Adrenal gland (tissue), 12 donors: ENCODE data around the gene RASA3. TPM values are rescaled to one million over a fixed set of nuclear protein-coding genes. Genes with fewer than 3 reads are reported as not detected.

Source experiments
- DNase-seq, 7 donors: peaks; one replicate each; pipeline ENCODE4 v3.0.0-alpha.2; 2019 to 2020
- H3K27ac ChIP-seq, 5 donors: fragments of 200-600 bp; sonication (generic) in 4 of 5; 1 replicate in 3 of 5; 2 replicates in 2 of 5; pipeline versions ENCODE4 v1.5.1 to v1.8.0; 2016 to 2020; ENCODE audit warnings: mild to moderate bottlenecking in 1 of 5
- H3K27me3 ChIP-seq: fragments of 200-600 bp; 2 replicates; pipeline ENCODE4 v1.8.0; 2021
- H3K36me3 ChIP-seq, 2 donors: fragments of 200-600 bp; replicated peaks in 1 of 2; 1 replicate in 1 of 2; 2 replicates in 1 of 2; pipeline versions ENCODE4 v1.5.1 to v1.8.0; 2018 to 2022
- H3K4me1 ChIP-seq, 2 donors: fragments of 200-600 bp; replicated peaks in 1 of 2; 1 replicate in 1 of 2; 2 replicates in 1 of 2; pipeline versions ENCODE4 v1.5.1 to v1.8.0; 2018 to 2021
- H3K4me3 ChIP-seq, 4 donors: fragments of 200-600 bp; sonication (generic) in 3 of 4; one replicate each; pipeline ENCODE4 v1.5.1; 2016 to 2018
- H3K9me3 ChIP-seq, 3 donors: fragments of 200-600 bp; sonication (generic) in 1 of 3; replicated peaks in 1 of 3; 1 replicate in 2 of 3; 2 replicates in 1 of 3; pipeline versions ENCODE4 v1.5.1 to v1.8.0; 2016 to 2021
- POLR2A ChIP-seq, 2 donors: fragments of 450-650 bp; IDR thresholded peaks; one replicate each; pipeline ENCODE4 v1.6.1; 2017; ENCODE audit warnings: antibody characterized with exemption in 2 of 2, mild to moderate bottlenecking in 2 of 2, moderate library complexity in 1 of 2
- WGBS, 4 donors: extraction: QIAGEN DNeasy Blood & Tissue Kit in 2 of 4; methylation state at CpG; one replicate each; pipeline versions ENCODE4 v1.1.5 to v1.1.7; 2013 to 2017; 5-methylcytosine and 5-hydroxymethylcytosine counted together
- intact Hi-C, 2 donors: fragments of 100-400 bp; cut with DNase I; formaldehyde crosslinking; loops; one replicate each; pipeline versions ENCODE4 v1.14.1 to v1.15.0; 2022 to 2023
- polyA plus RNA-seq, 3 donors: library from polyadenylated mRNA; stranded (reverse); fragments of 200-250 nt in 2 of 3; fragments of 350-450 nt in 1 of 3; fragmentation: Illumina TruSeq in 1 of 3; extraction: RNeasy Lipid Tissue Mini Kit (QIAGEN cat#74804) in 1 of 3; gene quantifications; one replicate each; pipeline ENCODE4 v1.2.3, GENCODE V29; 2013 to 2014
- total RNA-seq, 9 donors: library from RNA; depleted of rRNA in 4 of 9; stranded (reverse); fragments of >200 nt in 4 of 9; fragments of 120-200 nt in 1 of 9; fragmentation: NEBNext Ultra II Directional in 1 of 9; extraction: Animal tissue kit (Norgen Biotek cat#: 25700) in 1 of 9; gene quantifications; one replicate each; pipeline versions ENCODE4 v1.1.0 to v1.2.4, GENCODE V29; 2013 to 2023
- TF ChIP-seq, protein P1 (sequence below), 6 experiments: fragments of 450-650 bp in 4 of 6; fragments of 200-600 bp in 2 of 6; sonication (generic) in 1 of 6; IDR thresholded peaks; 1 replicate in 5 of 6; 2 replicates in 1 of 6; pipeline versions ENCODE4 v1.5.1 to v1.8.0; 2016 to 2021; ENCODE audit warnings: antibody characterized with exemption in 6 of 6, mild to moderate bottlenecking in 2 of 6, moderate library complexity in 1 of 6
- donor health status: healthy with polysubstance abuse.
- donor health status: Bipolar disorder and iron deficiency.
- donor health status: DM: yes; HTN: yes; CAD: no.
- donor health status: DM: no; HTN: no; CAD: no.
- donor health status: DM: no; HTN: no; CAD: no.
- donor health status: DM: yes; HTN: yes; CAD: no.

The RASA3 gene
- total and polyA plus RNA-seq, 12 donors: 2.2 to 11.7 (median 7.3) TPM

DNA sequence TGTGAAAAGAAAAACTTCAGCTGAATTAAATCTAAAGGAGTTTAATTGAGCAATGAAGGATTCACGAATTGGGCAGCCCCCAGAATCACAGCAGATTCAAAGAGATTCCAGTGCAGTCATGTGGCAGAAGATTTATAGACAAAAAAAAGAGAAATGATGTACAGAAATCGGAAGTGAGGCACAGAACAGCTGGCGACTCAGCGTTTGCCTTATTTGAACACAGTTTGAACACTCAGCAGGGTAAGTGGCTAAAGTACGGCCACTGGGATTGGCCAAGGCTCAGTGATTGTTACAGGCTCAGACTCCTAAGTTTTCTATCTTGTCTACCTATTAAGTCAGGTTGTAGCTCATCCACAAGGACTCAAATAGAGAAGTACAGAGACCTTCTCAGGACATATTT lies 35.0 kb upstream of the RASA3 start:
- H3K4me1 ChIP-seq: peaks cover 0 to 4% of the 10 kb centered on the region in 2 donors
- no peaks in the 10 kb centered on the region for H3K36me3 ChIP-seq
- no peaks in the 10 kb centered on the region for H3K9me3 ChIP-seq
- no peak for TF ChIP-seq POLR2A (IDR thresholded peaks at IDR 0.05)
- TF ChIP-seq, protein P1, sequence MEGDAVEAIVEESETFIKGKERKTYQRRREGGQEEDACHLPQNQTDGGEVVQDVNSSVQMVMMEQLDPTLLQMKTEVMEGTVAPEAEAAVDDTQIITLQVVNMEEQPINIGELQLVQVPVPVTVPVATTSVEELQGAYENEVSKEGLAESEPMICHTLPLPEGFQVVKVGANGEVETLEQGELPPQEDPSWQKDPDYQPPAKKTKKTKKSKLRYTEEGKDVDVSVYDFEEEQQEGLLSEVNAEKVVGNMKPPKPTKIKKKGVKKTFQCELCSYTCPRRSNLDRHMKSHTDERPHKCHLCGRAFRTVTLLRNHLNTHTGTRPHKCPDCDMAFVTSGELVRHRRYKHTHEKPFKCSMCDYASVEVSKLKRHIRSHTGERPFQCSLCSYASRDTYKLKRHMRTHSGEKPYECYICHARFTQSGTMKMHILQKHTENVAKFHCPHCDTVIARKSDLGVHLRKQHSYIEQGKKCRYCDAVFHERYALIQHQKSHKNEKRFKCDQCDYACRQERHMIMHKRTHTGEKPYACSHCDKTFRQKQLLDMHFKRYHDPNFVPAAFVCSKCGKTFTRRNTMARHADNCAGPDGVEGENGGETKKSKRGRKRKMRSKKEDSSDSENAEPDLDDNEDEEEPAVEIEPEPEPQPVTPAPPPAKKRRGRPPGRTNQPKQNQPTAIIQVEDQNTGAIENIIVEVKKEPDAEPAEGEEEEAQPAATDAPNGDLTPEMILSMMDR (IDR thresholded peaks at IDR 0.05): no peak
- H3K4me3 ChIP-seq: no peak overlapping the region
- H3K27ac ChIP-seq: no peak overlapping the region
- intact Hi-C loops: no loop called here
- WGBS, 4 donors: 57 to 75% (median 71%) methylated on average over 5 of the region's 5 CpGs
- peaks cover 6% of the 10 kb centered on the region for H3K27me3 ChIP-seq
- DNase-seq: peak in 1 of 7 donors; percentile 54

DNA sequence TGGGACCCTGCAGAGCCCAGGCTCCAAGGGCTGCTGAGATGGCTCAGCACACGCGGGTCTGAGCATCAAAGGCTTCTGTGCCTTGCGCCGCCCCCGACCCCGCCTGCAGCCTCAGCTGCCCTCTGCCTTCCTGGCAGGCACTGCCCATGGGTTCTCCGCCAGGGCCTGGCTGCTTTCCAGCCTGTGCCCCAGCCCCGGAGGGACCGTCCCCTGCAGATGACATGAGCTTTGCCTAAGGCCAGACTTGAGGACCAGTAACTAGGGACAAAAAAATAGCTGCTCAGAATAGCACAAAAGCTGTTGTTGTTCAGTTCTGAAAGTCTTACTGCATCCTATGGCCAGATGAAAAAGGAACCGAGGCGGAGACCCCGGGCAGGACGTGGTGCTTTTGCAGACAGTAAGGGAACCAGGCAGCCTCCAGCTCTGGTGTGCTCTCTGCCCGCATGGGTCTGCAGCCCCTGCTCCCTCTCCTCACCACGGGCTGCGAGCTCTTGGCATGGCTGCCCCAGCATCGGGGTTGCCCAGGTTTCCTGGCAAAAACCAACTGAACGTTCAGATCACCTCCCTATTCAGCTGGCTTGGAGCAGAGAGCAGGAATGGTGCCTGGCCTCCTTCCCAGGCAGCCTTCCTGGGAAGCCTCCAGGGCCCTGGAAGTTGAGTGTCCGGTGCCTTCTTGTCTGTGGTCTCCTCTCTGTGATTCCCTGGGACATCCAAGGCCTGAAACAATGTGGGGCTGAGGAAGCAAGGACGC lies 34.1 kb upstream of the RASA3 start:
- Histone ChIP-seq H3K27ac (no peak overlapping the region), H3K4me1 (peaks cover 0 to 4% of the 10 kb centered on the region in 2 donors), H3K36me3 (no peaks in the 10 kb centered on the region), H3K9me3 (no peaks in the 10 kb centered on the region), H3K4me3 (no peak overlapping the region), H3K27me3 (peaks cover 6% of the 10 kb centered on the region)
- 60 to 74% (median 65%) methylated on average over 15 to 20 of the region's 20 CpGs for WGBS, 4 donors
- intact Hi-C loops: no loop called here
- TF ChIP-seq, protein P1 (IDR thresholded peaks at IDR 0.05): no peak
- no peak for DNase-seq

DNA sequence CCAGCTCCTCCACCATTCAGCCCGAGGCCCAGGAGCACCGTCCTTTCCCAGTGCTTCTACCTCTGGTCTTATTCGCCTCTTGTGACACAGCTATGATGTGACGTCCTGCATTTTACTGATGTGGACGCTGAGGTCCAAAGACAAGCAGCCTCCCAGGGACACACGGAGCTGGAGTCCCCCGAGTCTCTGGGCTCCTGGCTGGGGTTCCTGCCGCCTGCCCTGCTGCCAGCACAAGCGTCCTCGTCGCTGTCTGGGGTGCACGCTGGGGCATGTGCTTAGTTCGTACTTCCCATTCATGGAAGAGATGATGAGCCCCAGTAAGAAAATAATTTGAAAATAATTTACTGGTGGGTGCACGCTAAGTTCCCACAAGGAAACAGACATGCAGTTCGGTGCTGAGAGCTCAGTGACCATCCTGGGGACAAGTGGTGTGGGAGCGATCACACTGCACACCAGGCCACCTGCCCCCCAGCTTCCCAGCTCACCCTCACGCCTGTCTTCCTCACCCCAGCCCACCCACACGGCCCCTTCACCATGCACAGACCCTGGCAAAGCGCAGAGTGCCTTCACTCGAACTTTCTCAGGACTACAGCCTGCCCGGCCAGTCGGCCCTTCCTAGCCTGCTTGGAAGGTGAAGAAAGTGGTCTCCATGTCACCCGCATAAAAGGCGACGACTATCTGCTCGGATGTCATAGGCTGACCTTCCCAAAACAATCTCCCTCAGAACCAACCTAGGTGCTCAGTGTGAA lies 32.4 kb upstream of the RASA3 start:
- Histone ChIP-seq H3K36me3 (no peaks in the 10 kb centered on the region), H3K4me1 (peaks cover 0 to 4% of the 10 kb centered on the region in 2 donors), H3K27ac (no peak overlapping the region), H3K4me3 (no peak overlapping the region), H3K9me3 (no peaks in the 10 kb centered on the region), H3K27me3 (peaks cover 6% of the 10 kb centered on the region)
- no peak for TF ChIP-seq POLR2A (IDR thresholded peaks at IDR 0.05)
- TF ChIP-seq, protein P1 (IDR thresholded peaks at IDR 0.05): no peak
- intact Hi-C loops: no loop called here
- 79 to 87% (median 83%) methylated on average over 23 to 26 of the region's 26 CpGs for WGBS, 4 donors
- DNase-seq: no peak

- TF ChIP-seq, protein P1 (IDR thresholded peaks at IDR 0.05): no peak
- no peak for TF ChIP-seq POLR2A (IDR thresholded peaks at IDR 0.05)
- H3K36me3 ChIP-seq: no peaks in the 10 kb centered on the region
- H3K4me1 ChIP-seq: peaks cover 0 to 4% of the 10 kb centered on the region in 2 donors
- H3K9me3 ChIP-seq: no peaks in the 10 kb centered on the region
- H3K27ac ChIP-seq: no peak overlapping the region
- 76 to 84% (median 81%) methylated on average over 11 to 14 of the region's 14 CpGs for WGBS, 4 donors
- DNase-seq: no peak
- no peak overlapping the region for H3K4me3 ChIP-seq
- intact Hi-C loops: no loop called here
- H3K27me3 ChIP-seq: peaks cover 6% of the 10 kb centered on the region
These were observed 31.6 kb upstream of the RASA3 start for GRCh38 chr13:114164053-114164452.
